ENCODE measurements around the gene SUMF1.
"Not testable (repeated sequence)": the region's sequence is repeated elsewhere in the genome, so short reads cannot be mapped to it uniquely, and the experiment has no call there.

The SUMF1 gene

DNA sequence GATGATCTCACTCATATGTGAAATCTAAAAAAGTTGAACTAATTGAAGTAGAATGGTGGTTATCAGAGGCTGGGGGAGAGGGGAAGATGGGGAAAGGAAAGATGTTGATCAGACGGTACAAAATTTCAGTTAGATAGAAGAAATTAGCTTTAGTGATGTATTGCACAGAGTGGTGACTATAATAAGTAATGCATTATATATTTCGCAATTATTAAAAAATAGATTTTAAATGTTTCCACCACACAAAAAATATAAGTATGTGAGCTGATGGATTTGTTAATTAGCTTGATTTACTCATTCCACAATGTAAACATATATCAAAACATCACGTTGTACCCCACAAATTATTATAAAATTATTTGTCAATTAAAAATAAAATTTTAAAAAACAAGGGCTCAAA lies 8.1 kb downstream of the SUMF1 start:
- no peak for DNase-seq

DNA sequence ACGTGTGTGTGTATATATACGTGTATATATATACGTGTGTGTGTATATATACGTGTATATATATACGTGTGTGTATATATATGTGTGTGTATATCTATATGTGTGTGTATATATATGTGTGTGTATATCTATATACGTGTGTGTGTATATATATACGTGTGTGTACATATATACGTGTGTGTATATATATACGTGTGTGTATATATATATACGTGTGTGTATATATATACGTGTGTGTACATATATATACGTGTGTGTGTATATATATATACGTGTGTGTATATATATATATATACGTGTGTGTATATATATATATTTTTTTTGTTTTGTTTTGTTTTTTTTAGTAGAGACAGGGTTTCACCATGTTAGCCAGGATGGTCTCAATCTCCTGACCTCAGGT lies 10.3 kb downstream of the SUMF1 start:
- DNase-seq = not testable (repeated sequence)

- no peak for DNase-seq
Observed at GRCh38 chr3:4454142-4454541, 12.9 kb downstream of the SUMF1 start.

DNA sequence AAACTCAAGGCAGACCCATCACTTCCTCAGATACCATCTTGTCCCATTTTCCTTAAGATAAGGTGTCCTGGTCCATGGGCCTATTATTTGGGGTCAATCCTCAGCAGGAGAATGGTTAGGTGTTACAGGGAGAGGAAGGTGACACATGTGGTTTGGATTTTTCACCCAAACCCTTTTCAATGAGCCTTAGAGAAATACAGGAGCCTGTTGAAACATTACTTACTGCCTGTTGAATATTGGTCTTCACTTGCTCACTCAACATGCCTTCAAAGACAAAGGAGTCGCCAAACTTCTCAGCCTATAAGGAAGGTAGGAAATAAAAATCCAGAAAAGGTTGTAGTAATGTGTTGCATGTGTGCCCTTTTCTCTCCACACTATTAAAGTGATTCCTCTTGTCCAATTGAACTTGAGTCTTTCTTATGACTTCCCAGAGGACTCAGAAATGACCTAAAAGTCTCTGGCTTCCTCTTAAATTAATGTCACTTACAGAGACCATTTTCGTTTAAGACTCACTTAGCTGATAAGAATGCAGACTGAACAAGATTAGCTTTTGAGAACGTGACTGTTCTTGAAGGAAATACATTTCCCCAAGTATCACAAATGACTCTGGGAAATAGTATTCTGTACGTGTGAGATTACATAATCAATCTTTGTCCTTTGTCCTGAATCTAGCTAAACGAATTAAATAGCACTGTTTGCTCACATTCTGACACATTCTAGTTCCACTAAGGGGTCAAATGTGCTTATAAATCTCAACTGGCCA lies 17.8 kb downstream of the SUMF1 start:
- DNase-seq = no peak

DNA sequence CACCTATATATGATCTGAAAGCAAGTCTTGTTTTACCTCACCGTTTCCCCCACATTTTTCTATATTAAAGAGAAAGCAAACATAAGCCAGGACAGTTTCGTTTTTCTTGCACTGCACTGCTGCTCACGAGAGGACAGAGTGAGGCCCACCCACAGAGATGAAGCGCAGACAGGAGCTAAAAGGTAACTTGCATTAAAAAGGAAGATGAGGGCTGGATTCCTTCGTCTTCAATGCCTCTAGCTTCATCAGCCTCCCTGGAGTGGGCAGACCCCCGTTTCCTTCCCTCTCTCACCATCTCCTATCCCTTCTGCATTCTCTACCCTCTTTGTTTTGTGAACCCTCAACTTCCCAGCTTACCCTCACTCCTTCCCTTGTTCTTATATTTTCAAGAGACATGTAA lies 18.9 kb downstream of the SUMF1 start:
- DNase-seq = no peak

- no peak for DNase-seq
Observed at GRCh38 chr3:4447295-4447999, 19.6 kb downstream of the SUMF1 start.

GRCh38 chr3:4440951-4441350 lies 26.1 kb downstream of the SUMF1 start:
- DNase-seq = no peak

DNA sequence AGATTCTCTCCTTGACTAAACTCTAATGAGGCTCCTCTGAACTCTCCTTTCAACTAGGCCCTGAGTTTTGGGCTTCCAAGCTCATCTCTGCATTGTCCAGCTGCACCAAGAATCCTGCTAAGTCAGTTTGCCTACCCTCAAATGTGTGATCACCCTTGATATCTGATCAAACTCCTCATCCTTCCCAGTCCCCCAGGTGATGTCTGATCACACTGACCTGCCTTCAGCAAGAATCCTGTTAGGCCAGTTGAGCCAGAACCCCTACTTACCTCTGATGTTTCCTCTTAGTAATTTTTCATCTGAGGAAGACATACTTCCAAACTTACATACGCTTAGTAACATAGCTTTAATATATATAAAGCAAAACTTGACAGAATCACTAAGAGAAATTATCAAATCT lies 28.8 kb downstream of the SUMF1 start:
- DNase-seq = no peak

GRCh38 chr3:4432259-4432658 lies 34.8 kb downstream of the SUMF1 start:
- no peak for DNase-seq

DNA sequence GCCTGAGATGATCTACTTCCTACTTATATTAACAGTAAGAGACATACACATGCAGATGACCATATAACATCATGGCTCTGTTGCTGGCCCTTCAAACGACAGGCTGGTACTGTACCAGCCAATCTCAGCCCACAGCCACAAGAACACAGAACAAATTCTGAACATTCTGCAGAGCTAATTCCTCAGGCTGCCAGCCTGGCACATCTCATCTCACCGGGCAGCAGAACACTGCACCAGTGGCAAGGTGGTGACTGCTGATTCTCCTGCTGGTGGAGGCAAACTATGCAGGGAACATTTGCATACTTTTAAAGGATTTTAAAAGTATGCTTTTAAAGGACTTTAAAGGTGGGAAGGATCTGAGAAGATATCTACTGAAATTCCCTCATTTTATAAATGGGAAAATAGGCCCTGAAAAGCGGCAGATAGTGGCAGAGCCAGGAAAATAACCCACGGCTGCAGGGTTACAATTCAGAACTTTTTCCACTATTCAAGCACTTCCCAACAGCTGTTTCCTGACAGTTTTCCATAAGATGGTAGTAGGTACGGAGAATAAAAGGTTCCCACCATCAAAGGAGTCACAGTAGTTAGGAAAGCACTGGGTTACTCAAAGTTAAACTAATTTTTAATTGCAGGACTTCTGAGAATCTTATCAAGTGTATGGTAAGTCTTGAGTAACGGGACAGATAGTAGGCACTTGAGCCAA lies 37.3 kb downstream of the SUMF1 start:
- no peak for DNase-seq

- DNase-seq = no peak
Observed at GRCh38 chr3:4426782-4427344, 40.2 kb downstream of the SUMF1 start.

DNA sequence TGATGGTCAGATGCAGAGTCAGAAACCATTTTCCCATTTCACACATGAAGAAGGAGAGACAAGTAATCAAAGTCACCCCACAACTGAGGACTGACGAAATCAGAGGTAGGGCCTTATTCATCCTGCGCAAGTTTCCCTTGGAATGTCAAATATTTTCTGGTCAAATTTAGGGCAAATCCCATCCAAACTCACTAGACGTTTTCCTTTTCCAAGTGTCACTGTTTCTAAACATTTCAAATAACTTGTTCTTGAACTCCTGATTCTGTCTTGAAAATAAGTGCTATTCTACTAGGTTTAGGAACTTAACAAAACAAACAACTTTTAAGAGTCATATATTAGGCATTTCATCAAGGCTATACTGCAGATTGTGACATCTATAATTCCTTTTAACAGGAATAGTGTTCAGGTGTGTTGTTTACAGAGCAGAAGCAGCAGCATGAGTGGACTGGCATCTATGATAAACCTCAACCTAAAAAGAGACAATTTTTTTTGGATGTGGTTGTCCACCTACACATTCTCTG lies 40.7 kb downstream of the SUMF1 start:
- no peak for DNase-seq

DNA sequence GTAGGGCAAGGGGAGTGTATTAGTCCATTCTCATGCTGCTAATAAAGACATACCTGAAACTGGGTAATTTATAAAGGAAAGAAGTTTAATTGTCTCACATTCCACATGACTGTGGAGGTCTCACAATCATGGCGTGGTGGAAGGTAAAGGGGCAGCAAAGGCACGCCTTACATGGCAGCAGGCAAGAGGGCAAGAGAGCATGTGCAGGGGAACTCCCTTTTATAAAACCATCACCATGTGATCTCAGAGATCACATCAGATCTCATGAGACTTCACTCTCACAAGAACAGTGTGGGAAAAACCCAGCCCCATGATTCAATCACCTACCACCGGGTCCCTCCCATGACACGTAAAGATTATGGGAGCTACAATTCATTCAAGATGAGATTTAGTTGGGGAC lies 41.4 kb downstream of the SUMF1 start:
- no peak for DNase-seq

- DNase-seq = no peak
Observed at GRCh38 chr3:4425055-4425454, 42.0 kb downstream of the SUMF1 start.

DNA sequence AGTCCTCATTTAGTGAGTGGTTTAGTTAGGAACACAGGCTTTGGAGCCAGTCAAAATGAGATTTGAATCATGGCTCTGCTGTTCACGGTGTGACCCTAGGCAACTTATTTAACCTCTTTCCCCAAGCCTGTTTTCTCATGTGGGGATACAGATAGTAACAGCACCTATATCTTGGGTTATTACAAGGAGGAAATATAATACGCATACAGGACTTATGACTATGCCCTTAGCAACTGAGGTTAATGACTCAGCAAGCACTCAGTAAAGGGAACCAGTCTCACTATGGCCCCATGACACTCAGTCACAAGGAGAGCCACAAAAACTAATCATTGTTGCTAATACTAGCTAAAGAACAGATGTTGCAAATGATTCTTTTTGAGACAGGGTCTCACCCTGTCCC lies 45.9 kb downstream of the SUMF1 start:
- no peak for DNase-seq

DNA sequence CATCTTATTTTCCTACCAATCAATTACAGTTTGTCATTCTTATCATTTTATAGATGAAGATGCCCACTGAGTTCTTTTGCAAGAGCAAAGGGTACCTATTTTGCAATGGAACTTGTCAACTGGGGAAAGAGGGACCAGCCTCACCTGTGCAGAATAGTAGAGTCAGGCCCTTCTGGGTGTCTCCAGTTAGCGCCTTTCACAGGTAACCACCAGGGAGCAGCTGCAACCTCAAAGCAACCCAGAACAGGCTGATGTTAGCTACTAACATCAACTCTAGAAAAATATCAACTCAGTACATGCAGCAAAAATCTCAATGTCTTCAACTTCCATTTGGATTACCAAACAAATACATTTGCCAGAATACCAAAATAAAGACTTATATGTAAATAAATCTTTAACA lies 47.1 kb downstream of the SUMF1 start:
- DNase-seq = no peak

- DNase-seq = no peak
Observed at GRCh38 chr3:4419386-4419785, 47.7 kb downstream of the SUMF1 start.

GRCh38 chr3:4418156-4418555 lies 48.9 kb downstream of the SUMF1 start:
- no peak for DNase-seq

- no peak for DNase-seq
Observed at GRCh38 chr3:4417449-4417848, 49.6 kb downstream of the SUMF1 start.

- DNase-seq = no peak
Observed at GRCh38 chr3:4416961-4417360, 50.1 kb downstream of the SUMF1 start.

DNA sequence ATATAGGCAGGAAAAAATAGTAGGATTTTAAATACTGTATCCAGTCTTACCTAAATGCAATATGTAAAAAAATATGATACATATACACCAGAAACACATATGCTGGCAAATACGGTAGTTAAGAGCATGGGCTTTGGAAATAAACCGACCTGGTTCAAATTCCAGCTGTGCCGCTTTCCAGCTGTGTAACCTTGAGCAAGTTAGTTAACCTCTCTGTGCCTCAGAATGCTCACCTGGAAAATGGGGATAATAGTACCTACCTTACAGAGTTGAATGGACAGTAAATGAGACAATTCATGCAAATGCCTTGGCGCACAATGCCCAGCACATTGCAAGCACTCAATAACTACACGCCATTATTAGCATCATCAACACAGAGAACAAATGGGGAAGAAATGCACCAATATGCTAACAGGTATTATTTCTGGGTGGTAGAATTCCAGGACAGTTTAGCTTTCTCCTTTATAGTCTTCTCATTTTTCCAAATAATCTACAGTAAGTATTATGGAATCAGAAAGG lies 50.6 kb downstream of the SUMF1 start:
- no peak for DNase-seq

GRCh38 chr3:4413467-4413866 lies 53.6 kb downstream of the SUMF1 start:
- DNase-seq = no peak

- DNase-seq = no peak
Observed at GRCh38 chr3:4411833-4412232, 55.2 kb downstream of the SUMF1 start.

Measured in NCI-H1048 (cell line).